ENCODE data around the gene PPP2R5A.

The PPP2R5A gene

GRCh38 chr1:212254853-212255363, 30.3 kb upstream of the PPP2R5A start:
- TF ChIP-seq JUND (IDR thresholded peaks at IDR 0.05; ENCODE audit: low read depth): no peak
- DNase-seq (ENCODE audit: low read depth in 1 of 2, low spot score in 1 of 2): no peak
- in situ Hi-C loops (cut with HindIII; ENCODE audit: low pct_unique_long_range_greater_than_20kb, low sequenced_read_pairs): no loop called here

- in situ Hi-C loops (cut with HindIII; ENCODE audit: low pct_unique_long_range_greater_than_20kb, low sequenced_read_pairs): no loop called here
- no peak for DNase-seq (ENCODE audit: low read depth in 1 of 2, low spot score in 1 of 2)
- no peak for TF ChIP-seq JUND (IDR thresholded peaks at IDR 0.05; ENCODE audit: low read depth)
Measured at GRCh38 chr1:212255705-212256307, 29.4 kb upstream of the PPP2R5A start.

- no peak for TF ChIP-seq JUND (IDR thresholded peaks at IDR 0.05; ENCODE audit: low read depth)
- no peak for DNase-seq (ENCODE audit: low read depth in 1 of 2, low spot score in 1 of 2)
- in situ Hi-C loops (cut with HindIII; ENCODE audit: low pct_unique_long_range_greater_than_20kb, low sequenced_read_pairs): no loop called here
Measured at GRCh38 chr1:212256369-212256768, 28.8 kb upstream of the PPP2R5A start.

GRCh38 chr1:212257157-212257556, 28.1 kb upstream of the PPP2R5A start:
- no peak for TF ChIP-seq JUND (IDR thresholded peaks at IDR 0.05; ENCODE audit: low read depth)
- no peak for DNase-seq (ENCODE audit: low read depth in 1 of 2, low spot score in 1 of 2)
- in situ Hi-C loops (cut with HindIII; ENCODE audit: low pct_unique_long_range_greater_than_20kb, low sequenced_read_pairs): no loop called here

- TF ChIP-seq JUND (IDR thresholded peaks at IDR 0.05; ENCODE audit: low read depth): no peak
- in situ Hi-C loops (cut with HindIII; ENCODE audit: low pct_unique_long_range_greater_than_20kb, low sequenced_read_pairs): no loop called here
- DNase-seq (ENCODE audit: low read depth in 1 of 2, low spot score in 1 of 2): no peak
Measured at GRCh38 chr1:212259693-212260480, 25.3 kb upstream of the PPP2R5A start.

GRCh38 chr1:212260557-212261355, 24.5 kb upstream of the PPP2R5A start:
- in situ Hi-C loops (cut with HindIII; ENCODE audit: low pct_unique_long_range_greater_than_20kb, low sequenced_read_pairs): no loop called here
- DNase-seq (ENCODE audit: low read depth in 1 of 2, low spot score in 1 of 2): no peak
- TF ChIP-seq JUND (IDR thresholded peaks at IDR 0.05; ENCODE audit: low read depth): no peak

- in situ Hi-C loops (cut with HindIII; ENCODE audit: low pct_unique_long_range_greater_than_20kb, low sequenced_read_pairs): no loop called here
- no peak for DNase-seq (ENCODE audit: low read depth in 1 of 2, low spot score in 1 of 2)
- TF ChIP-seq JUND (IDR thresholded peaks at IDR 0.05; ENCODE audit: low read depth): no peak
Measured at GRCh38 chr1:212261361-212261929, 23.8 kb upstream of the PPP2R5A start.

GRCh38 chr1:212267017-212267416, 18.2 kb upstream of the PPP2R5A start:
- in situ Hi-C loops (cut with HindIII; ENCODE audit: low pct_unique_long_range_greater_than_20kb, low sequenced_read_pairs): no loop called here

GRCh38 chr1:212267460-212267859, 17.8 kb upstream of the PPP2R5A start:
- TF ChIP-seq JUND (IDR thresholded peaks at IDR 0.05; ENCODE audit: low read depth): no peak
- no peak for DNase-seq (ENCODE audit: low read depth in 1 of 2, low spot score in 1 of 2)
- in situ Hi-C loops (cut with HindIII; ENCODE audit: low pct_unique_long_range_greater_than_20kb, low sequenced_read_pairs): no loop called here

More at GRCh38 chr1:212267017-212267416, 18.2 kb upstream of the PPP2R5A start:
- TF ChIP-seq JUND (IDR thresholded peaks at IDR 0.05; ENCODE audit: low read depth): no peak
- no peak for DNase-seq (ENCODE audit: low read depth in 1 of 2, low spot score in 1 of 2)

GRCh38 chr1:212269306-212269705, 15.9 kb upstream of the PPP2R5A start:
- in situ Hi-C loops (cut with HindIII; ENCODE audit: low pct_unique_long_range_greater_than_20kb, low sequenced_read_pairs): no loop called here
- DNase-seq (ENCODE audit: low read depth in 1 of 2, low spot score in 1 of 2): no peak

GRCh38 chr1:212270564-212270963, 14.6 kb upstream of the PPP2R5A start:
- no peak for TF ChIP-seq JUND (IDR thresholded peaks at IDR 0.05; ENCODE audit: low read depth)
- in situ Hi-C loops (cut with HindIII; ENCODE audit: low pct_unique_long_range_greater_than_20kb, low sequenced_read_pairs): no loop called here
- DNase-seq (ENCODE audit: low read depth in 1 of 2, low spot score in 1 of 2): no peak

More at GRCh38 chr1:212269306-212269705, 15.9 kb upstream of the PPP2R5A start:
- no peak for TF ChIP-seq JUND (IDR thresholded peaks at IDR 0.05; ENCODE audit: low read depth)

GRCh38 chr1:212271234-212271633, 14.0 kb upstream of the PPP2R5A start:
- TF ChIP-seq JUND (IDR thresholded peaks at IDR 0.05; ENCODE audit: low read depth): no peak
- in situ Hi-C loops (cut with HindIII; ENCODE audit: low pct_unique_long_range_greater_than_20kb, low sequenced_read_pairs): no loop called here
- DNase-seq (ENCODE audit: low read depth in 1 of 2, low spot score in 1 of 2): no peak
